Subcutaneous preadipocyte (primary cell): ENCODE measurements around the gene GTF2H1. TPM values are rescaled to one million over a fixed set of nuclear protein-coding genes. Genes with fewer than 3 reads are reported as not detected.

Source experiments
- small RNA-seq: library from RNA; depleted of rRNA; stranded (forward); fragments of <200 nt; gene quantifications from one replicate; pipeline ENCODE3, GENCODE V24; 2012
- total RNA-seq: library from RNA; depleted of rRNA; stranded (reverse); fragments of >200 nt; gene quantifications from 2 replicates; pipeline ENCODE4 v1.2.3, GENCODE V29; 2012

The GTF2H1 gene
- 76.8 and 80.9 TPM in 2 replicates for total RNA-seq

GRCh38 chr11:18321969-18322711, at the start of gene GTF2H1, which contains the start of gene HPS5:
Gene GTF2H1 (plus strand): TSS chr11:18322567. CDS start chr11:18333075, 10,508 bp downstream.
Gene HPS5 (minus strand): TSS chr11:18322140. CDS start chr11:18317858, 4,282 bp downstream.

GRCh38 chr11:18394275-18394927, 72.0 kb downstream of the GTF2H1 start, which contains the start of gene LDHA:
Gene LDHA (plus strand): TSS chr11:18394563. CDS start chr11:18396843, 2,280 bp downstream.

Small RNAs within 50 kb of the gene (small RNA-seq; reads per million reads assigned to genes)
- 1.4 reads per million, percentile 70 among the genes with 10 or more reads in this experiment for gene MIR3159

Other genes with a start within 250 kb of the GTF2H1 start
- 22.8 and 24.2 TPM in 2 replicates for gene SAAL1, start 216.5 kb upstream of the GTF2H1 start, total RNA-seq
- not detected in 2 replicates for gene MRGPRX3, start 190.0 kb upstream of the GTF2H1 start, total RNA-seq
- not detected in 2 replicates for gene MRGPRX4, start 149.7 kb upstream of the GTF2H1 start, total RNA-seq
- not detected in 2 replicates for gene SAA4, start 85.8 kb upstream of the GTF2H1 start, total RNA-seq
- not detected in 2 replicates for gene SAA2, start 73.9 kb upstream of the GTF2H1 start, total RNA-seq
- not detected in 2 replicates for gene SAA1, start 56.3 kb upstream of the GTF2H1 start, total RNA-seq
- gene HPS5, start 427 bp upstream of the GTF2H1 start, total RNA-seq: 18.7 and 30.7 TPM in 2 replicates
- 755 and 862 TPM in 2 replicates for gene LDHA, start 72.0 kb downstream of the GTF2H1 start, total RNA-seq
- 0.78 TPM in 1 of 2 replicates, not detected in the other for gene LDHC, start 89.8 kb downstream of the GTF2H1 start, total RNA-seq
- not detected in 2 replicates for gene LDHAL6A, start 133.3 kb downstream of the GTF2H1 start, total RNA-seq
- gene TSG101, start 204.4 kb downstream of the GTF2H1 start, total RNA-seq: 37.5 and 45.6 TPM in 2 replicates